Esophagus squamous epithelium (tissue), 4 donors: Measurements from ENCODE around the gene NAA35.

Source experiments
- CTCF ChIP-seq, 6 experiments: fragments of 450-650 bp in 4 of 6; fragments of 200-600 bp in 2 of 6; sonication (generic) in 2 of 6; IDR thresholded peaks; one replicate each; pipeline ENCODE4 v1.5.1; 2016 to 2019; ENCODE audit warnings: antibody characterized with exemption in 6 of 6, mild to moderate bottlenecking in 4 of 6, moderate library complexity in 4 of 6
- POLR2A ChIP-seq, 4 donors: fragments of 450-650 bp; IDR thresholded peaks; one replicate each; pipeline ENCODE4 v1.6.1; 2017; ENCODE audit warnings: antibody characterized with exemption in 4 of 4, mild to moderate bottlenecking in 4 of 4, moderate library complexity in 3 of 4

GRCh38 chr9:86022687-86023266 lies 81.8 kb downstream of the NAA35 start:
- no peak for TF ChIP-seq CTCF (IDR thresholded peaks at IDR 0.05)
- no peak for TF ChIP-seq POLR2A (IDR thresholded peaks at IDR 0.05)
